Medulla oblongata (tissue), 1 donor: ENCODE results near the gene PSMD1.

ENCODE experiments used
- DNase-seq: peaks from one replicate; pipeline ENCODE4 v3.0.0-alpha.2; 2015; ENCODE audit errors: extremely low spot score

PSMD1 gene

GRCh38 chr2:231034291-231034882 lies 22.3 kb upstream of the PSMD1 start:
- no peak for DNase-seq

GRCh38 chr2:231036131-231036530 lies 20.5 kb upstream of the PSMD1 start:
- no peak for DNase-seq

GRCh38 chr2:231036578-231037106 lies 20.0 kb upstream of the PSMD1 start:
- no peak for DNase-seq

- DNase-seq = no peak
Observed at GRCh38 chr2:231037202-231037730, 19.4 kb upstream of the PSMD1 start, which contains the start of gene C2orf72. Gene C2orf72, plus strand, starts transcription at chr2:231037523. Its CDS starts 43 bp downstream, at chr2:231037566.

- peak; percentile 54 for DNase-seq
Observed at GRCh38 chr2:231037731-231038482, 18.8 kb upstream of the PSMD1 start.

GRCh38 chr2:231038483-231039293 lies 18.0 kb upstream of the PSMD1 start:
- no peak for DNase-seq

GRCh38 chr2:231039294-231039664 lies 17.4 kb upstream of the PSMD1 start:
- DNase-seq = no peak

- DNase-seq = no peak
Observed at GRCh38 chr2:231039821-231040364, 16.8 kb upstream of the PSMD1 start.

GRCh38 chr2:231041061-231041689 lies 15.5 kb upstream of the PSMD1 start:
- no peak for DNase-seq

- DNase-seq = no peak
Observed at GRCh38 chr2:231043796-231044195, 12.9 kb upstream of the PSMD1 start.

GRCh38 chr2:231046916-231047273 lies 9.8 kb upstream of the PSMD1 start:
- no peak for DNase-seq

- DNase-seq = peak; percentile 92
Observed at GRCh38 chr2:231047274-231047922, 9.3 kb upstream of the PSMD1 start.

- peak; percentile 48 for DNase-seq
Observed at GRCh38 chr2:231047923-231048915, 8.4 kb upstream of the PSMD1 start.

GRCh38 chr2:231049286-231050017 lies 7.2 kb upstream of the PSMD1 start:
- no peak for DNase-seq

- peak; percentile 55 for DNase-seq
Observed at GRCh38 chr2:231050018-231050901, 6.4 kb upstream of the PSMD1 start.

GRCh38 chr2:231051116-231051515 lies 5.6 kb upstream of the PSMD1 start:
- DNase-seq = no peak

GRCh38 chr2:231052494-231053451 lies 3.9 kb upstream of the PSMD1 start:
- peak; percentile 91 for DNase-seq
